Heart left ventricle (tissue), 16 donors: Measurements from ENCODE around the gene NDUFS5. TPM values are rescaled to one million over a fixed set of nuclear protein-coding genes. Genes with fewer than 3 reads are reported as not detected.

Experiments
- ATAC-seq, 4 donors: fragments of 200-7000 bp; cut with Tn5 transposase; one replicate each; pipeline ENCODE4 v1.9.1; 2020 to 2022; ENCODE audit warnings: moderate library complexity in 4 of 4, mild to moderate bottlenecking in 3 of 4, moderate number of reproducible peaks in 1 of 4
- DNase-seq, 5 donors: peaks; one replicate each; pipeline ENCODE4 v3.0.0-alpha.2; 2020
- H3K27ac ChIP-seq, 12 donors: fragments of 200-600 bp; sonication (generic) in 4 of 12; one replicate each; pipeline versions ENCODE4 v1.5.0 to v1.8.0; 2016 to 2022; ENCODE audit warnings: mild to moderate bottlenecking in 2 of 12
- H3K27me3 ChIP-seq, 9 donors: fragments of 200-600 bp; sonication (generic) in 2 of 9; one replicate each; pipeline versions ENCODE4 v1.5.1 to v1.8.0; 2016 to 2022; ENCODE audit warnings: mild to moderate bottlenecking in 3 of 9
- H3K36me3 ChIP-seq, 9 donors: fragments of 200-600 bp; sonication (generic) in 2 of 9; one replicate each; pipeline versions ENCODE4 v1.5.0 to v1.8.0; 2018 to 2022; ENCODE audit warnings: mild to moderate bottlenecking in 2 of 9
- H3K4me1 ChIP-seq, 12 donors: fragments of 200-600 bp; sonication (generic) in 4 of 12; one replicate each; pipeline versions ENCODE4 v1.5.0 to v1.8.0; 2016 to 2022; ENCODE audit warnings: mild to moderate bottlenecking in 3 of 12
- H3K4me3 ChIP-seq, 12 donors: fragments of 200-600 bp; sonication (generic) in 4 of 12; one replicate each; pipeline versions ENCODE4 v1.5.0 to v1.8.0; 2017 to 2022; ENCODE audit warnings: mild to moderate bottlenecking in 9 of 12, moderate library complexity in 4 of 12
- H3K9me3 ChIP-seq, 12 donors: fragments of 200-600 bp; sonication (generic) in 4 of 12; one replicate each; pipeline versions ENCODE4 v1.5.0 to v1.8.0; 2016 to 2022; ENCODE audit warnings: mild to moderate bottlenecking in 1 of 12
- POLR2A ChIP-seq, 2 donors: fragments of 450-650 bp; IDR thresholded peaks; one replicate each; pipeline ENCODE4 v1.6.1; 2017; ENCODE audit warnings: antibody characterized with exemption in 2 of 2, mild to moderate bottlenecking in 2 of 2, moderate library complexity in 2 of 2
- WGBS, 4 donors: extraction: QIAGEN DNeasy Blood & Tissue Kit in 2 of 4; methylation state at CpG; one replicate each; pipeline versions ENCODE4 v1.1.5 to v1.1.7; 2013 to 2018; 5-methylcytosine and 5-hydroxymethylcytosine counted together
- intact Hi-C, 10 donors: fragments of 100-400 bp; cut with DNase I; formaldehyde crosslinking; loops; one replicate each; pipeline versions ENCODE4 v1.11.1 to v1.14.2; 2022
- polyA plus RNA-seq, 2 donors: library from polyadenylated mRNA; stranded (reverse); fragments of 200-250 nt; gene quantifications; one replicate each; pipeline ENCODE4 v1.2.3, GENCODE V29; 2013
- total RNA-seq, 9 donors: library from RNA; depleted of rRNA in 2 of 9; stranded (reverse); fragments of >200 nt in 2 of 9; fragmentation: NEBNext Ultra II Directional in 3 of 9; extraction: Animal tissue kit (Norgen Biotek cat#: 25700) in 3 of 9; gene quantifications; one replicate each; pipeline versions ENCODE4 v1.1.0 to v1.2.4, GENCODE V29; 2016 to 2023
- TF ChIP-seq, protein P1 (sequence below), 12 donors: fragments of 200-600 bp; sonication (generic) in 4 of 12; IDR thresholded peaks; one replicate each; pipeline versions ENCODE4 v1.5.0 to v1.8.0; 2018 to 2022; ENCODE audit warnings: antibody characterized with exemption in 12 of 12, mild to moderate bottlenecking in 5 of 12
- donor health status: ischemic (EF 13 %, LVEDD 7.1; RV severe dilation, severe dysfunction).
- donor health status: healthy with polysubstance abuse.
- donor health status: DM: no; HTN: yes; CAD: no.
- donor health status: DM: no; HTN: no; CAD: no.
- donor health status: ischemic (EF 25% LVEDD 6.9; RV normal size, moderate dysfunction).
- donor health status: ischemic (EF 25% LVEDD 5.7; RV mildly dilated, moderate dysfunction).
- donor health status: healthy.
- donor health status: DM: yes; HTN: yes; CAD: no.
- donor health status: ischemic (EF 35%, LVEDD 5.7; RV mildly dilated, moderate dysfunction).
- donor health status: nonischemic (EF 11% LVEDD 7.7; RV severe dilation, severe dysfunction).
- donor health status: DM: yes; HTN: yes; CAD: no.
- donor health status: PGD.
- donor health status: ischemic (EF 29% LVEDD 5.4; RV normal size, mild dysfunction).
- donor health status: nonischemic (EF 23%, LVEDD 6.1; RV moderate dilation, normal function).

The NDUFS5 gene
- total and polyA plus RNA-seq, 11 donors: 292 to 4,461 (median 578) TPM

DNA sequence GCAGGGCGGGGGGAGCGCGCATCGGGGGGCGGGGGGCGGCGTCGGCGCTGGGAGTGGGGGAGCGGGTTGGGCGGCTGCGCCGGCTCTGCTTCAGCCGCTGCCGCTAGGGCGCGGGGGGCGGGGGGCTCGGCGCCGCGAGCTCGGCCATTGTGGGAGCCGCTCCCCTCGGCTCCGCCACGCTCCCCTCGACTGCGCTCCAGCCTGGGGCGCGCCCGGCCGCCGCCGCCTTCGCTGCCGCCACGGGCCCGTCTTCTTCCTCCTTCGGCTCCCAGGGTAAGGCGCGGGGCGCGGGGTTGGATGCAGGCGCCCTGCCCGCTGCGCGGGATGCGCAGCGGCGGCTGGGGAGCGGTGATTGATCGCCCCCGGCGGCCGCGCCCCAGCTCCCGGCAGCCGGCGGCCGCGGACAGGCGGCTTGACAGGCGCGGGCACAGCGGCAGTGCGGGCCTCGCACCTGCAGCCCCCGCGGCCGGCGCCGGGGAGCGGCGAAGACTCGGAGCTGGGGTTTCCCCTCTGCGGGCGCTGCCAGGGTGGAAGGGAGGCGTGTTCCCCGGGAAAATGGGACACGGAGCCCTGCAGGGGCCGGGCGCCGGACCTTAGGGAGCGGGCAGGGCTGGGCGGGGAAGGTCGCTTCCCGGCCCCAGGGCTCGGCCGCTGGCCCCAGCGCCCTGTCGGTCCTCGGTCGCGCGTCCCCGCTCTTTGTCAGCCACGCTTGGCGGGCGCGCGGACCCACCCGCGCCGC is 55.3 kb downstream of the NDUFS5 start:
- ATAC-seq (peak in 2 of 4 donors; percentile 39 to 46), DNase-seq (no peak)
- Histone ChIP-seq H3K4me3 (peak overlapping the region; percentile 31 to 83 (median 60)), H3K27ac (peak overlapping the region in 2 of 12 donors; percentile 13 to 19), H3K27me3 (peaks cover 0 to 29% (median 5%) of the 10 kb centered on the region in 9 donors), H3K4me1 (peaks cover 0 to 26% (median 12%) of the 10 kb centered on the region in 12 donors), H3K9me3 (no peaks in the 10 kb centered on the region), H3K36me3 (no peaks in the 10 kb centered on the region)
- TF ChIP-seq POLR2A (IDR thresholded peaks at IDR 0.05): no peak
- TF ChIP-seq, protein P1, sequence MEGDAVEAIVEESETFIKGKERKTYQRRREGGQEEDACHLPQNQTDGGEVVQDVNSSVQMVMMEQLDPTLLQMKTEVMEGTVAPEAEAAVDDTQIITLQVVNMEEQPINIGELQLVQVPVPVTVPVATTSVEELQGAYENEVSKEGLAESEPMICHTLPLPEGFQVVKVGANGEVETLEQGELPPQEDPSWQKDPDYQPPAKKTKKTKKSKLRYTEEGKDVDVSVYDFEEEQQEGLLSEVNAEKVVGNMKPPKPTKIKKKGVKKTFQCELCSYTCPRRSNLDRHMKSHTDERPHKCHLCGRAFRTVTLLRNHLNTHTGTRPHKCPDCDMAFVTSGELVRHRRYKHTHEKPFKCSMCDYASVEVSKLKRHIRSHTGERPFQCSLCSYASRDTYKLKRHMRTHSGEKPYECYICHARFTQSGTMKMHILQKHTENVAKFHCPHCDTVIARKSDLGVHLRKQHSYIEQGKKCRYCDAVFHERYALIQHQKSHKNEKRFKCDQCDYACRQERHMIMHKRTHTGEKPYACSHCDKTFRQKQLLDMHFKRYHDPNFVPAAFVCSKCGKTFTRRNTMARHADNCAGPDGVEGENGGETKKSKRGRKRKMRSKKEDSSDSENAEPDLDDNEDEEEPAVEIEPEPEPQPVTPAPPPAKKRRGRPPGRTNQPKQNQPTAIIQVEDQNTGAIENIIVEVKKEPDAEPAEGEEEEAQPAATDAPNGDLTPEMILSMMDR (IDR thresholded peaks at IDR 0.05): no peak
- WGBS, 4 donors: 0 to 1% (median 0%) methylated on average over 1 to 101 of the region's 105 CpGs
- intact Hi-C loops: loop anchor here in 4 of 10 donors (5.0 to 10.0 kb wide), 3 partner anchors 217 to 227 kb away; partner anchors contain the start of gene RRAGC (in 3 of the 4)

DNA sequence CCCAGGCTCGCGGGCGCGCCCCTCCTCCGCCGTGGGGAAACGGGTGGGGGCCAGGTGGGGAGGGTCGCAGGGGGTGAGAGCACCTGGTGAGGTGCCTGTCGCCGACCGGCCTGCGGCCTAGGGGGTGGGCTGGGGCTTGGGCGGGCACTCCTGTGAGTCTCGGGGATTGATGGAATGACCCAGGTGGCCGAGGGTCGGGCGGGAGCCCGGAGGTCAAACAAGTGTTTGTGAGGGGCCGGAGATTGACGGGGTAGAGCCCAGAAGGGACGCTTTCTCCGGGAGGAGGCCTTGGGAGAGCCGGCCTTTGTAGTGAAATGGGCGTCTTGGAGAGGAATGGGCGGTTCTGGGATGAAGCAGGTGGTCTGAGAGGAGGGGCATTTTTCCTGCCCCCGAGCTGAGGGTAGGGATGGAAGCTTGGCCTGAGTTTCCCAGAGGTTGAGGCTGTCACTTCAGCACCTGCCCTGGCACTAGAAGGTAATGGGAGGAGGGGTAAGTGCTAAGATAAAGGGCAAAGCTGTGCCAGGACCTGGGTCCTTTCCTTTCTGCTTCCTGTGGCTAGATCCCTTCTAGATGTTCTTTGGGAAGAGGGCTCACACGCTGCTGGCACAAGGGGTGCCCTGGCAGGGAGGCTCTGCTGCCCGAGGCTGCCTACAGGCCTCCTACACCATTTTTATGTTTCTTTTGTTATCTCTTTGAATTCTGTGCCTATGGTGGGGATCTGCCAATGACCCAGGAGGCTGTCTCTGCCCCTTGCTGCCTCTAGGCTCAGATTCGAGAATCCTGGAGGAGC is 56.1 kb downstream of the NDUFS5 start:
- H3K4me3 ChIP-seq: peak overlapping the region; percentile 31 to 83 (median 60)
- 22 to 45% (median 25%) methylated on average over 20 to 29 of the region's 29 CpGs for WGBS, 4 donors
- peak overlapping the region in 1 of 12 donors; percentile 13 for H3K27ac ChIP-seq
- DNase-seq (no peak), ATAC-seq (no peak)
- peaks cover 0 to 29% (median 5%) of the 10 kb centered on the region in 9 donors for H3K27me3 ChIP-seq
- H3K36me3 ChIP-seq: no peaks in the 10 kb centered on the region
- TF ChIP-seq POLR2A (IDR thresholded peaks at IDR 0.05): no peak
- TF ChIP-seq, protein P1 (IDR thresholded peaks at IDR 0.05): no peak
- H3K9me3 ChIP-seq: no peaks in the 10 kb centered on the region
- peaks cover 0 to 27% (median 14%) of the 10 kb centered on the region in 12 donors for H3K4me1 ChIP-seq
- intact Hi-C loops: loop anchor here in 4 of 10 donors (5.0 to 10.0 kb wide), 3 partner anchors 217 to 227 kb away; partner anchors contain the start of gene RRAGC (in 3 of the 4)

DNA sequence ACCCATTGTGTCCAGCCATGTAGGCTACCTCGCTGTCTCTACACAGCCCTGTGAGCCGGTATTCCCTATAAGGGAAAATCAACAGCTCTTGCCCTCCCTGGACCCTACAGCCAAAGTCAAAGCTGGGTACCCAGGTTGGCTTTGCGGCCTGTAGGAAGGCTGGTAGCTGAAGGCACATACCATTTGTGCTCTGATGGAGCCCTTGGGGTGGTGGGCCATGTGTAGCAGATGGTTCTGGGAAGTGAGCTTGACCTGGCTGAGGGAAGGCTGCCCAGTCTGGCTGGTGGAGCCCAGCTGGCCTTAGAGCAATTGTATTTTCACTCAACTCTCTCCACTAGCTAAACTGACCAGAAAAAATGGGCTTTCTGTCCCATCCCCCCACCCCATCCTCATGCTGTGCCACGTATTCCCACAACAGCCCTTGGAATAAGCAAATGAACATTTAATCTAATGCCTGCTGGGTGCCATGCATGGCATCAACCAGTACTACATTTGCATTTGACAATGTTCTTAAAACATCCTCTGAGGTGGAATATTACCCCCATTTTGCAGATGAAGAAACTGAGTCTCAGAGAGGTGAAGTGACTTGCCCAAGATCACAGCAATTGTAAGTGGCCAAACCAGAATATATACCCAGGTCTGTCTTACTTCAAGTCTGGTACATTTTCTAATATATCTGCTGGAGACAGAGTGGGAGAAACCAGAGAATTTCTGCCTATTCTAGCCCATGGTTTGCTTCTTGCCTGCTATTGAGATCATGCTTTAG is 56.8 kb downstream of the NDUFS5 start:
- DNase-seq (no peak), ATAC-seq (no peak)
- Histone ChIP-seq H3K4me1 (peaks cover 0 to 32% (median 17%) of the 10 kb centered on the region in 12 donors), H3K27ac (no peak overlapping the region), H3K36me3 (no peaks in the 10 kb centered on the region), H3K4me3 (peak overlapping the region in 1 of 12 donors; percentile 68), H3K9me3 (no peaks in the 10 kb centered on the region), H3K27me3 (peaks cover 0 to 29% (median 5%) of the 10 kb centered on the region in 9 donors)
- TF ChIP-seq, protein P1 (IDR thresholded peaks at IDR 0.05): no peak
- no peak for TF ChIP-seq POLR2A (IDR thresholded peaks at IDR 0.05)
- WGBS, 4 donors: 95 to 100% (median 98%) methylated on average over 4 of the region's 4 CpGs
- intact Hi-C loops: loop anchor here in 4 of 10 donors (5.0 to 10.0 kb wide), 3 partner anchors 218 to 228 kb away; partner anchors contain the start of gene RRAGC (in 3 of the 4)
